OCI-LY1 (cell line): Measurements from ENCODE around the gene DUSP6.
A peak's percentile ranks its signal among the peaks of the same experiment; 100 is the strongest.

Source experiments
- H2AFZ ChIP-seq: fragments of 200-600 bp; sonication (generic), shearing (Covaris generic); 2 replicates; pipeline ENCODE4 v1.6.0; 2014; ENCODE audit warnings: antibody characterized with exemption, mild to moderate bottlenecking, low read length
- H3F3A ChIP-seq: fragments of 200-600 bp; sonication (generic), shearing (Covaris generic); 2 replicates; pipeline ENCODE4 v1.6.0; 2014; ENCODE audit warnings: mild to moderate bottlenecking, antibody characterized with exemption, low read length, moderate library complexity; ENCODE audit not compliant: insufficient read depth
- H3K27ac ChIP-seq: fragments of 200-600 bp; sonication (generic); 2 replicates; pipeline ENCODE4 v1.5.1; 2014; ENCODE audit warnings: low read length, mixed run types, mild to moderate bottlenecking, low read depth; ENCODE audit not compliant: poor library complexity, severe bottlenecking
- H3K27me3 ChIP-seq: fragments of 200-600 bp; sonication (generic); 2 replicates; pipeline ENCODE4 v1.6.0; 2014; ENCODE audit warnings: antibody characterized with exemption, mild to moderate bottlenecking, low read length, moderate library complexity; ENCODE audit not compliant: insufficient read depth
- H3K36me3 ChIP-seq: fragments of 200-600 bp; sonication (generic); 2 replicates; pipeline ENCODE4 v1.6.1; 2014; ENCODE audit warnings: mild to moderate bottlenecking, antibody characterized with exemption, low read length, moderate library complexity, mixed read lengths; ENCODE audit not compliant: insufficient read depth
- H3K4me1 ChIP-seq: fragments of 200-600 bp; sonication (generic); 2 replicates; pipeline ENCODE4 v1.5.1; 2014; ENCODE audit warnings: mild to moderate bottlenecking, low read length, moderate library complexity; ENCODE audit not compliant: insufficient read depth, severe bottlenecking
- H3K4me2 ChIP-seq: fragments of 200-600 bp; sonication (generic), shearing (Covaris generic); 2 replicates; pipeline ENCODE4 v1.6.1; 2014; ENCODE audit warnings: low read length
- H3K4me3 ChIP-seq: fragments of 200-600 bp; sonication (generic); 2 replicates; pipeline ENCODE4 v1.5.1; 2014; ENCODE audit warnings: low read length, low read depth, mild to moderate bottlenecking, mixed read lengths; ENCODE audit not compliant: poor library complexity, severe bottlenecking
- H3K79me2 ChIP-seq: fragments of 200-600 bp; shearing (Covaris generic); 2 replicates; pipeline ENCODE4 v1.6.1; 2016; ENCODE audit warnings: mixed run types, low read length, mixed read lengths; ENCODE audit not compliant: insufficient read depth
- H3K9ac ChIP-seq: fragments of 200-600 bp; sonication (generic), shearing (Covaris generic); 2 replicates; pipeline ENCODE4 v1.6.1; 2014; ENCODE audit warnings: mild to moderate bottlenecking, low read length, mixed read lengths
- H3K9me2 ChIP-seq: fragments of 200-600 bp; sonication (generic), shearing (Covaris generic); 2 replicates; pipeline ENCODE4 v1.6.1; 2014; ENCODE audit warnings: low read depth, mild to moderate bottlenecking, low read length, mixed read lengths
- H3K9me3 ChIP-seq: fragments of 200-600 bp; shearing (Covaris generic); 2 replicates; pipeline ENCODE4 v1.6.1; 2014; ENCODE audit warnings: low read length, mixed read lengths
- H4K20me1 ChIP-seq: fragments of 200-600 bp; sonication (generic), shearing (Covaris generic); 2 replicates; pipeline ENCODE4 v1.6.0; 2016; ENCODE audit warnings: mild to moderate bottlenecking, low read length; ENCODE audit not compliant: insufficient read depth
- CTCF ChIP-seq: fragments of 200-600 bp; sonication (generic), shearing (Covaris generic); IDR thresholded peaks from 2 replicates; pipeline ENCODE4 v1.5.1; 2017; ENCODE audit warnings: mild to moderate bottlenecking, antibody characterized with exemption, low read length, moderate library complexity, mixed read lengths
- EZH2 ChIP-seq: fragments of 200-600 bp; sonication (generic), shearing (Covaris generic); IDR thresholded peaks from 2 replicates; pipeline ENCODE4 v1.8.0; 2017; ENCODE audit warnings: borderline replicate concordance, mixed run types, mild to moderate bottlenecking, antibody characterized with exemption, low read length, moderate library complexity, mixed read lengths

DUSP6 gene

GRCh38 chr12:89348894-89349699 lies 3.2 kb downstream of the DUSP6 start:
- Histone ChIP-seq H3K4me3 (no peak overlapping the region), H3K79me2 (no peaks in the 10 kb centered on the region), H3K27ac (no peak overlapping the region), H3K9me2 (no peaks in the 10 kb centered on the region), H4K20me1 (no peaks in the 10 kb centered on the region), H3K4me1 (peaks cover 67% of the 10 kb centered on the region), H3F3A (no peaks in the 10 kb centered on the region), H3K27me3 (no peaks in the 10 kb centered on the region), H3K36me3 (no peaks in the 10 kb centered on the region), H3K4me2 (no peak overlapping the region), H3K9ac (no peak overlapping the region), H2AFZ (no peak overlapping the region), H3K9me3 (no peaks in the 10 kb centered on the region)
- TF ChIP-seq EZH2: no peak
- no peak for TF ChIP-seq CTCF

- Histone ChIP-seq H3F3A (no peaks in the 10 kb centered on the region), H3K4me1 (peaks cover 50% of the 10 kb centered on the region), H3K4me2 (no peak overlapping the region), H2AFZ (no peak overlapping the region), H4K20me1 (no peaks in the 10 kb centered on the region), H3K27ac (no peak overlapping the region), H3K4me3 (no peak overlapping the region), H3K36me3 (no peaks in the 10 kb centered on the region), H3K9me2 (no peaks in the 10 kb centered on the region), H3K79me2 (no peaks in the 10 kb centered on the region), H3K9me3 (no peaks in the 10 kb centered on the region), H3K27me3 (no peaks in the 10 kb centered on the region), H3K9ac (no peak overlapping the region)
- TF ChIP-seq CTCF: no peak
- no peak for TF ChIP-seq EZH2
Observed at GRCh38 chr12:89347325-89347829, 4.9 kb downstream of the DUSP6 start.

- H3K27ac ChIP-seq: peak overlapping the region; percentile 24
- no peak overlapping the region for H3K9ac ChIP-seq
- no peak overlapping the region for H2AFZ ChIP-seq
- no peaks in the 10 kb centered on the region for H3K9me3 ChIP-seq
- peak overlapping the region; percentile 23 for H3K4me3 ChIP-seq
- no peaks in the 10 kb centered on the region for H3K36me3 ChIP-seq
- H4K20me1 ChIP-seq: no peaks in the 10 kb centered on the region
- no peaks in the 10 kb centered on the region for H3K9me2 ChIP-seq
- H3F3A ChIP-seq: no peaks in the 10 kb centered on the region
- peak overlapping the region; percentile 50 for H3K4me2 ChIP-seq
- no peaks in the 10 kb centered on the region for H3K27me3 ChIP-seq
- H3K79me2 ChIP-seq: no peaks in the 10 kb centered on the region
- TF ChIP-seq EZH2: no peak
- no peak for TF ChIP-seq CTCF
- H3K4me1 ChIP-seq: peaks cover 45% of the 10 kb centered on the region
Observed at GRCh38 chr12:89346741-89347324, 5.5 kb downstream of the DUSP6 start.
